Panc1 (cell line): ENCODE data around the gene SYT1.

Source experiments
- CTCF ChIP-seq: fragments of 450-650 bp; IDR thresholded peaks from 2 replicates; pipeline ENCODE4 v1.5.1; 2017; ENCODE audit warnings: mild to moderate bottlenecking
- POLR2AphosphoS5 ChIP-seq: IDR thresholded peaks from 2 replicates; pipeline ENCODE4 v1.6.1; 2012; ENCODE audit warnings: mild to moderate bottlenecking, low read depth, low read length, moderate library complexity
- REST ChIP-seq, 2 experiments: IDR thresholded peaks; 2 replicates each; pipeline ENCODE4 v1.6.1; 2011 to 2012; ENCODE audit warnings: low read depth in 2 of 2, control low read depth in 1 of 2, low read length in 1 of 2, mild to moderate bottlenecking in 1 of 2, moderate library complexity in 1 of 2; ENCODE audit not compliant: insufficient read depth in 1 of 2
- SIN3A ChIP-seq: IDR thresholded peaks from 2 replicates; pipeline ENCODE4 v1.6.1; 2012; ENCODE audit warnings: low read depth, mild to moderate bottlenecking, low read length, moderate library complexity, borderline replicate concordance; ENCODE audit not compliant: insufficient read depth

- TF ChIP-seq CTCF (no peak), SIN3A (no peak), POLR2AphosphoS5 (no peak), REST (IDR thresholded peaks at IDR 0.05; ENCODE audit: insufficient read depth in 1 of 2, low read depth in 2 of 2, low read length in 1 of 2) (no peak)
These were observed 129.7 kb downstream of the SYT1 start for GRCh38 chr12:78994168-78994791.
